Muscle of arm (tissue), 12 donors: ENCODE results near the gene RIN3. TPM values are rescaled to one million over a fixed set of nuclear protein-coding genes. Genes with fewer than 3 reads are reported as not detected.

ENCODE experiments used
- DNase-seq: peaks from one replicate; pipeline ENCODE4 v3.0.0-alpha.2; 2013
- polyA plus RNA-seq, 12 donors: library from polyadenylated mRNA; unstranded; fragments of 120-200 nt; gene quantifications; one replicate each; pipeline ENCODE4 v1.2.1, GENCODE V29; 2013; ENCODE audit not compliant: insufficient read length in 12 of 12

Gene RIN3
- polyA plus RNA-seq, 12 donors, result 9.8 to 50.6 (median 12.1) TPM; not detected in 1

- no peak for DNase-seq
Measured at GRCh38 chr14:92595267-92595666, 81.7 kb downstream of the RIN3 start.

GRCh38 chr14:92596331-92596907 lies 82.8 kb downstream of the RIN3 start:
- no peak for DNase-seq

GRCh38 chr14:92597906-92598905 lies 84.6 kb downstream of the RIN3 start:
- DNase-seq, result no peak

GRCh38 chr14:92599811-92600210 lies 86.2 kb downstream of the RIN3 start:
- no peak for DNase-seq

- DNase-seq, result no peak
Measured at GRCh38 chr14:92600318-92601053, 86.9 kb downstream of the RIN3 start.

GRCh38 chr14:92601131-92601710 lies 87.6 kb downstream of the RIN3 start:
- no peak for DNase-seq

- no peak for DNase-seq
Measured at GRCh38 chr14:92601757-92602417, 88.3 kb downstream of the RIN3 start.

- no peak for DNase-seq
Measured at GRCh38 chr14:92603309-92604242, 90.0 kb downstream of the RIN3 start.

GRCh38 chr14:92605274-92605940 lies 91.8 kb downstream of the RIN3 start:
- DNase-seq, result no peak

- DNase-seq, result no peak
Measured at GRCh38 chr14:92607251-92607650, 93.7 kb downstream of the RIN3 start.

GRCh38 chr14:92607702-92608429 lies 94.3 kb downstream of the RIN3 start:
- no peak for DNase-seq

- DNase-seq, result no peak
Measured at GRCh38 chr14:92609955-92610354, 96.4 kb downstream of the RIN3 start.

- no peak for DNase-seq
Measured at GRCh38 chr14:92610849-92611271, 97.3 kb downstream of the RIN3 start.

GRCh38 chr14:92613008-92613658 lies 99.6 kb downstream of the RIN3 start:
- DNase-seq, result no peak

- DNase-seq, result no peak
Measured at GRCh38 chr14:92613681-92614260, 100.2 kb downstream of the RIN3 start.

- no peak for DNase-seq
Measured at GRCh38 chr14:92615451-92615850, 101.9 kb downstream of the RIN3 start.

GRCh38 chr14:92616178-92616577 lies 102.6 kb downstream of the RIN3 start:
- DNase-seq, result no peak

- DNase-seq, result no peak
Measured at GRCh38 chr14:92617581-92617980, 104.0 kb downstream of the RIN3 start.
